Breast epithelium (tissue), 4 donors: ENCODE results near the gene STIMATE. TPM values are rescaled to one million over a fixed set of nuclear protein-coding genes. Genes with fewer than 3 reads are reported as not detected.
A peak's percentile ranks its signal among the peaks of the same experiment; 100 is the strongest.

Experiments
- DNase-seq, 2 donors: peaks; one replicate each; pipeline ENCODE4 v3.0.0-alpha.2; 2019; ENCODE audit warnings: low spot score in 2 of 2
- H3K27ac ChIP-seq, 2 donors: fragments of 200-600 bp; sonication (generic) in 1 of 2; one replicate each; pipeline ENCODE4 v1.5.1; 2016 to 2019; ENCODE audit warnings: mild to moderate bottlenecking in 1 of 2
- H3K27me3 ChIP-seq, 2 donors: fragments of 200-600 bp; sonication (generic) in 1 of 2; one replicate each; pipeline versions ENCODE4 v1.5.1 to v1.6.0; 2017 to 2019; ENCODE audit warnings: control low read depth in 1 of 2, mild to moderate bottlenecking in 1 of 2
- H3K36me3 ChIP-seq: fragments of 200-600 bp; one replicate; pipeline ENCODE4 v1.5.1; 2019
- H3K4me1 ChIP-seq, 2 donors: fragments of 200-600 bp; sonication (generic); one replicate each; pipeline ENCODE4 v1.5.1; 2016 to 2019; ENCODE audit warnings: control low read depth in 1 of 2
- H3K4me3 ChIP-seq, 3 donors: fragments of 200-600 bp; sonication (generic); 1 replicate in 2 of 3; 2 replicates in 1 of 3; pipeline ENCODE4 v1.5.1; 2016 to 2019; ENCODE audit warnings: mild to moderate bottlenecking in 3 of 3, moderate library complexity in 2 of 3
- H3K9me3 ChIP-seq, 2 donors: fragments of 200-600 bp; sonication (generic) in 1 of 2; one replicate each; pipeline ENCODE4 v1.5.1; 2016 to 2019; ENCODE audit warnings: control low read depth in 1 of 2
- POLR2A ChIP-seq: fragments of 450-650 bp; IDR thresholded peaks from one replicate; pipeline ENCODE4 v1.6.1; 2016; ENCODE audit warnings: antibody characterized with exemption, mild to moderate bottlenecking, moderate library complexity
- POLR2AphosphoS5 ChIP-seq, 3 donors: sonication (generic); formaldehyde crosslinking; IDR thresholded peaks; one replicate each; pipeline ENCODE4 v1.6.1; 2017; ENCODE audit warnings: antibody characterized with exemption in 3 of 3
- intact Hi-C: fragments of 100-400 bp; cut with DNase I; formaldehyde crosslinking; loops from one replicate; pipeline ENCODE4 v1.15.1; 2023; ENCODE audit warnings: low total_unique reads
- total RNA-seq, 3 donors: library from RNA; depleted of rRNA; stranded (reverse); fragments of >200 nt; gene quantifications; one replicate each; pipeline ENCODE4 v1.1.0, GENCODE V29; 2016
- TF ChIP-seq, protein P1 (sequence below), 3 donors: fragments of 450-650 bp; IDR thresholded peaks; one replicate each; pipeline ENCODE4 v1.5.1; 2016 to 2017; ENCODE audit warnings: antibody characterized with exemption in 3 of 3, mild to moderate bottlenecking in 3 of 3, moderate library complexity in 3 of 3

The STIMATE gene
- total RNA-seq, 3 donors from 2014 or later = 14.0 to 18.7 (median 14.7) TPM

DNA sequence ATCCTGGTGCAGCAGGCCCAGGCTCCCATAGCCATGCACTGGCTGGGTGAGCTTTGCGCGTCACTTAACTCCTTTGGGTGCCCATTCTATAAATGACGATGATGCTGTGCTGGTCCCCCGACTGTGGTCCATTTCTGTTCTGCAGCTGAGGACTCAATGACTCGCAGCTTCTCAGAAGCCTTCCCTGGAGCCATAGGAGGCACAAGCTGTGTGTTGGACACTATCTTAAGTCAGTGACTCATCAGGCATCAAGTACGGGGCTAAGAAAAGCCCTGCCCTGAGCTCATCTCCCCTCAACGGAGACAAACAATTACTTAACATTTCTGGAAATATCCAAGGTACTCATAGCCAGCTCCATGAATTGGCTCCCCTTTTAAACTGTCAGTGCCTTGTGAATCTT is 48.7 kb downstream of the STIMATE start:
- Histone ChIP-seq H3K4me3 (no peak overlapping the region), H3K9me3 (no peaks in the 10 kb centered on the region), H3K4me1 (no peaks in the 10 kb centered on the region), H3K27ac (peak overlapping the region in 1 of 2 donors; percentile 21), H3K27me3 (no peaks in the 10 kb centered on the region), H3K36me3 (no peaks in the 10 kb centered on the region)
- DNase-seq = no peak
- TF ChIP-seq POLR2AphosphoS5 (IDR thresholded peaks at IDR 0.05) (no peak), POLR2A (no peak)
- TF ChIP-seq, protein P1, sequence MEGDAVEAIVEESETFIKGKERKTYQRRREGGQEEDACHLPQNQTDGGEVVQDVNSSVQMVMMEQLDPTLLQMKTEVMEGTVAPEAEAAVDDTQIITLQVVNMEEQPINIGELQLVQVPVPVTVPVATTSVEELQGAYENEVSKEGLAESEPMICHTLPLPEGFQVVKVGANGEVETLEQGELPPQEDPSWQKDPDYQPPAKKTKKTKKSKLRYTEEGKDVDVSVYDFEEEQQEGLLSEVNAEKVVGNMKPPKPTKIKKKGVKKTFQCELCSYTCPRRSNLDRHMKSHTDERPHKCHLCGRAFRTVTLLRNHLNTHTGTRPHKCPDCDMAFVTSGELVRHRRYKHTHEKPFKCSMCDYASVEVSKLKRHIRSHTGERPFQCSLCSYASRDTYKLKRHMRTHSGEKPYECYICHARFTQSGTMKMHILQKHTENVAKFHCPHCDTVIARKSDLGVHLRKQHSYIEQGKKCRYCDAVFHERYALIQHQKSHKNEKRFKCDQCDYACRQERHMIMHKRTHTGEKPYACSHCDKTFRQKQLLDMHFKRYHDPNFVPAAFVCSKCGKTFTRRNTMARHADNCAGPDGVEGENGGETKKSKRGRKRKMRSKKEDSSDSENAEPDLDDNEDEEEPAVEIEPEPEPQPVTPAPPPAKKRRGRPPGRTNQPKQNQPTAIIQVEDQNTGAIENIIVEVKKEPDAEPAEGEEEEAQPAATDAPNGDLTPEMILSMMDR (IDR thresholded peaks at IDR 0.05) = no peak
- intact Hi-C loops = no loop called here

DNA sequence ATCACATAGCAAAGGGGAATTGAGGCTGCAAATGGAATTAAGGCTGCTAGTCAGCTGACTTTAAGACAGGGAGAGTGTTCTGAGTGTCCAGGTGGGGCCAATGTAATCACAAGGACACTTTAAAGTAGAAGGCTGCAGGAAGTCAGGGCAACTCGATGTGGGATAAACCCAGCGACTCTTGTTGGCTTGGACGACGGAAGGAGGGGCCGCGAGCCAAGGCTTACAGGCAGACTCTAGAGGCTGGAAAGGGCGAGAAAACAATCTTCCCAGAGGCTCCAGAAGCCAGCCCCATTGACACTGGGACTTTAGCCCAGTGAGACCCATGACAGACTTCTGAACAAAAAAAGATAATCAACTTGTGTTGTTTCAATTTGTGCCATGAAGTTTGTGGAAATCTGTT is 49.6 kb downstream of the STIMATE start:
- H3K9me3 ChIP-seq = no peaks in the 10 kb centered on the region
- intact Hi-C loops = no loop called here
- H3K4me3 ChIP-seq = no peak overlapping the region
- H3K4me1 ChIP-seq = no peaks in the 10 kb centered on the region
- TF ChIP-seq, protein P1 (IDR thresholded peaks at IDR 0.05) = no peak
- no peak for TF ChIP-seq POLR2A
- no peak for DNase-seq
- H3K27ac ChIP-seq = no peak overlapping the region
- no peaks in the 10 kb centered on the region for H3K36me3 ChIP-seq
- no peaks in the 10 kb centered on the region for H3K27me3 ChIP-seq

DNA sequence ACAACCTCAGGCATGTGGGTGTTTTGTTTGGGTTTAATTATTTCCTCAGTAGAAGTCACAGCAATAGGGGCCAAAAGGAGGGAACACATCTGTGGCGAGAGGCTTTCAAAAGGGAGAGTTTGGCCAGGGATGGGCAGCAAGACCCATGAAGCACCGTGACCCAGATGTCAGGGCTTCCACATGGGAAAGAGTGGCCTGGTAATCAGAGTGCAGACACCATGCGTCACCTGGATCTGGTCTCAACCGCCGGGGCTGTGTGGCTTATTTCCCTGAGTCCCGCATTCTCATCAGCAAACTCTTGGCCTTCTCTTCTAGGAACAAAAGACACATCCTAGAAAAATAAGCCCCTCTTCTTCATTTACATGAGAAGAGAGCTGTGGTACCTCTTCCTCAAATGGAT is 50.1 kb downstream of the STIMATE start:
- TF ChIP-seq POLR2A (no peak), POLR2AphosphoS5 (IDR thresholded peaks at IDR 0.05) (no peak)
- H3K9me3 ChIP-seq = no peaks in the 10 kb centered on the region
- H3K4me3 ChIP-seq = no peak overlapping the region
- H3K27me3 ChIP-seq = no peaks in the 10 kb centered on the region
- intact Hi-C loops = no loop called here
- no peaks in the 10 kb centered on the region for H3K4me1 ChIP-seq
- H3K36me3 ChIP-seq = no peaks in the 10 kb centered on the region
- H3K27ac ChIP-seq = no peak overlapping the region
- DNase-seq = no peak

DNA sequence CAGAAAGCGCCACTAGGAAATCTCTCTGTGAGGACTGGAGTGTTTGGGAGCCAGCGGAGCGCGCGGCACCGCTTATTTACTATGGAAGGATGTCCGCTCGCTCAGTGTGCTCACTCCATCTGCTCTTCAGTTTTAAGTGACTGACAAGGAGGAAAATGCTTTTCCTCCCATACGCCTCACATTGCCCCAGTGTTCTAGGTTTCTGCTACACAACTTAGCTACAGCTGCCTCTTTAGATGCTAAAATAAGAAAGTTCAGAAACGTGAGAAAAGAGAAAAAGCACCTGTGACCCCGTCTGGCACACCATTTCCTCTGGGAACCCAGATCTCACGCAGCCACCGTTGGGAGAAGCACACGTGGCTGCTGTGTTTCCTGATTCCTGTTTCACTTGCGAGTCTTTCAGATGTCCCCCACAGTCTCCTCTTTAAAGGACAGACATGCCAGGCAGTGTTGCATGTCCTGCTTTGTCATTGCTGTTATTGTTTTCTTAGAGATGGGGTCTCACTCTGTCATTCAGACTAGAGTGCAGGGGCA is 50.8 kb downstream of the STIMATE start:
- Histone ChIP-seq H3K36me3 (no peaks in the 10 kb centered on the region), H3K27me3 (no peaks in the 10 kb centered on the region), H3K4me3 (no peak overlapping the region), H3K27ac (peak overlapping the region in 1 of 2 donors; percentile 8), H3K9me3 (no peaks in the 10 kb centered on the region), H3K4me1 (no peaks in the 10 kb centered on the region)
- TF ChIP-seq POLR2A (no peak), POLR2AphosphoS5 (IDR thresholded peaks at IDR 0.05) (no peak)
- TF ChIP-seq, protein P1 (IDR thresholded peaks at IDR 0.05) = no peak
- intact Hi-C loops = loop anchor here (1.0 kb wide), 1 partner anchor 45 kb away; no protein-coding TSS in a partner anchor
- DNase-seq = no peak

DNA sequence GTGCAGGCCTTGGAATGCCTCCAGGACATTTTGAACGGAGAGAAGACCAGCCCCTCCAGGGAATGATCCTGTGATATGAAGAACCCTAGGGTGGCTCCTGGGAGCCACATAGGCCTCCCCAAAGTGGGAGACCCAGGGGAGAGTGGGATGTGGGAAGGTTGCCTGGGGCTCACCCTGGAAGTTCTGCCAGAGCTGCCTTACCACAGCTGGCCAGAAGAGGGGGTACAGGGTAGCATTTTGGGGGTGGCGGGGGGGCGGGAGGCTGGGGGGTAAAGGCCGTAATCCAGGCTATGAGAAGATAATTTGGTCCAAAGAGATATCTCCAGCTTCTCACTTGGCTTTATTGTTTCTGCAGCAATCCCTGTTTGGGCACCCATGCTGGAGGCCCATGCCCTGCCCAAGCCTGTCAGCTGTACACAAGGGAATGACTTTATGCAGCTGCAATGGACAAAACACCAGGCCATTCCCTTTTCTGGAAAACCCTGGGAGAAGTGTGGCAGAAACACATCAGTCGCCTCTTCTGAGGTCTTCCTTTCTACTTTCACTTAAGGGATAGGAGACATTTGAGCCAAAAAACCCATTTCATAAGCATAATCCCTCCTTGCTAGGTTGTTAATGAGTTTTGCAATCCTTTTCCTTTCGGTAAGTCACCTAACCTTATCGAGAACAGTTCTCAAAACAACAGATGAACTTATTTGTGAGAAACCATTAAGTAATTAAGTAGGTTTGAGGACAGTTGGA is 51.5 kb downstream of the STIMATE start:
- no peaks in the 10 kb centered on the region for H3K9me3 ChIP-seq
- peak overlapping the region in 1 of 2 donors; percentile 8 for H3K27ac ChIP-seq
- H3K4me1 ChIP-seq = no peaks in the 10 kb centered on the region
- no peak for TF ChIP-seq POLR2AphosphoS5 (IDR thresholded peaks at IDR 0.05)
- no peak for TF ChIP-seq POLR2A
- TF ChIP-seq, protein P1 (IDR thresholded peaks at IDR 0.05) = no peak
- no peak for DNase-seq
- no peaks in the 10 kb centered on the region for H3K36me3 ChIP-seq
- intact Hi-C loops = loop anchor here (1.0 kb wide), 1 partner anchor 45 kb away; no protein-coding TSS in a partner anchor
- no peak overlapping the region for H3K4me3 ChIP-seq
- no peaks in the 10 kb centered on the region for H3K27me3 ChIP-seq
